ENCODE measurements around the gene HIGD2A. TPM values are rescaled to one million over a fixed set of nuclear protein-coding genes. Genes with fewer than 3 reads are reported as not detected.

HIGD2A gene
- total and polyA plus RNA-seq, 2 of the 13 experiments (the other 11 are each of a cell fraction or from before 2014, with no cell fraction given), result 89.2 to 146 TPM

DNA sequence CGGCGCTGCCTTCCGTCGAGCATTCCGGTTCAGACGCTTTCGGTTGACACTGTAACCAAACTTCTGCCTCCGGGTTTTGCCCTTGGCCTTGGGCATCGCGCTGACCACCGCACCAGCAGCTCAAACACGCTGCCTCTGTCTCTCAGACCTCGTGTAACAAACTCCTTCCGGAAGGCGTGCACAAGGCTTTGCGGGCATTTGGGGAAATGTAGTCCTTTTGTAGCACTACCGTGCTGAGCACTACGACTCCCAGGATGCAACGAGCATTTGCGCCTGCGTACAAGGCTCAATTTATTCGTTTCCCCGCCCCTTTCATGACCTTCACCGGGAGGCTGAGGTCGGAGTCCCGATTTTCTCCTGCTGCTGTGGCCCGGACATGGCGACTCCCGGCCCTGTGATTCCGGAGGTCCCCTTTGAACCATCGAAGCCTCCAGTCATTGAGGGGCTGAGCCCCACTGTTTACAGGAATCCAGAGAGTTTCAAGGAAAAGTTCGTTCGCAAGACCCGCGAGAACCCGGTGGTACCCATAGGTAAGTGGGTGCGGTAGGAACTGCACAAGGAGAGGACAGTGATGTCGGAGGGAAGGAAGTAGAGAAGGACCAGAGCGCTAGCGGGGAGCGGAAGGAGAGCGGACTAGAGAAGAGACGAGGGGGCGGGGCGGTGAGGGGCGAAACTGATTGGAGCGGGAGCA lies at the start of gene HIGD2A, which contains the start of gene NOP16 (continued):
- TF ChIP-seq, protein P1, sequence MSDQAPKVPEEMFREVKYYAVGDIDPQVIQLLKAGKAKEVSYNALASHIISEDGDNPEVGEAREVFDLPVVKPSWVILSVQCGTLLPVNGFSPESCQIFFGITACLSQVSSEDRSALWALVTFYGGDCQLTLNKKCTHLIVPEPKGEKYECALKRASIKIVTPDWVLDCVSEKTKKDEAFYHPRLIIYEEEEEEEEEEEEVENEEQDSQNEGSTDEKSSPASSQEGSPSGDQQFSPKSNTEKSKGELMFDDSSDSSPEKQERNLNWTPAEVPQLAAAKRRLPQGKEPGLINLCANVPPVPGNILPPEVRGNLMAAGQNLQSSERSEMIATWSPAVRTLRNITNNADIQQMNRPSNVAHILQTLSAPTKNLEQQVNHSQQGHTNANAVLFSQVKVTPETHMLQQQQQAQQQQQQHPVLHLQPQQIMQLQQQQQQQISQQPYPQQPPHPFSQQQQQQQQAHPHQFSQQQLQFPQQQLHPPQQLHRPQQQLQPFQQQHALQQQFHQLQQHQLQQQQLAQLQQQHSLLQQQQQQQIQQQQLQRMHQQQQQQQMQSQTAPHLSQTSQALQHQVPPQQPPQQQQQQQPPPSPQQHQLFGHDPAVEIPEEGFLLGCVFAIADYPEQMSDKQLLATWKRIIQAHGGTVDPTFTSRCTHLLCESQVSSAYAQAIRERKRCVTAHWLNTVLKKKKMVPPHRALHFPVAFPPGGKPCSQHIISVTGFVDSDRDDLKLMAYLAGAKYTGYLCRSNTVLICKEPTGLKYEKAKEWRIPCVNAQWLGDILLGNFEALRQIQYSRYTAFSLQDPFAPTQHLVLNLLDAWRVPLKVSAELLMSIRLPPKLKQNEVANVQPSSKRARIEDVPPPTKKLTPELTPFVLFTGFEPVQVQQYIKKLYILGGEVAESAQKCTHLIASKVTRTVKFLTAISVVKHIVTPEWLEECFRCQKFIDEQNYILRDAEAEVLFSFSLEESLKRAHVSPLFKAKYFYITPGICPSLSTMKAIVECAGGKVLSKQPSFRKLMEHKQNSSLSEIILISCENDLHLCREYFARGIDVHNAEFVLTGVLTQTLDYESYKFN (CRISPR knock-in tag; conservative IDR thresholded peaks at IDR 0.05), result peak; percentile 52; the same call in 1 of the 2 replicates
- TF ChIP-seq SSRP1 (CRISPR knock-in tag; IDR thresholded peaks at IDR 0.05), result peak; percentile 87; the same call in 1 of the 2 replicates
- peak; percentile 90; the same call in 1 of the 2 replicates for TF ChIP-seq ZNF430 (CRISPR knock-in tag; IDR thresholded peaks at IDR 0.05)
- TF ChIP-seq, protein P2, sequence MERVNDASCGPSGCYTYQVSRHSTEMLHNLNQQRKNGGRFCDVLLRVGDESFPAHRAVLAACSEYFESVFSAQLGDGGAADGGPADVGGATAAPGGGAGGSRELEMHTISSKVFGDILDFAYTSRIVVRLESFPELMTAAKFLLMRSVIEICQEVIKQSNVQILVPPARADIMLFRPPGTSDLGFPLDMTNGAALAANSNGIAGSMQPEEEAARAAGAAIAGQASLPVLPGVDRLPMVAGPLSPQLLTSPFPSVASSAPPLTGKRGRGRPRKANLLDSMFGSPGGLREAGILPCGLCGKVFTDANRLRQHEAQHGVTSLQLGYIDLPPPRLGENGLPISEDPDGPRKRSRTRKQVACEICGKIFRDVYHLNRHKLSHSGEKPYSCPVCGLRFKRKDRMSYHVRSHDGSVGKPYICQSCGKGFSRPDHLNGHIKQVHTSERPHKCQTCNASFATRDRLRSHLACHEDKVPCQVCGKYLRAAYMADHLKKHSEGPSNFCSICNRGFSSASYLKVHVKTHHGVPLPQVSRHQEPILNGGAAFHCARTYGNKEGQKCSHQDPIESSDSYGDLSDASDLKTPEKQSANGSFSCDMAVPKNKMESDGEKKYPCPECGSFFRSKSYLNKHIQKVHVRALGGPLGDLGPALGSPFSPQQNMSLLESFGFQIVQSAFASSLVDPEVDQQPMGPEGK (CRISPR knock-in tag; IDR thresholded peaks at IDR 0.05), result peak; percentile 27; the same call in 1 of the 2 replicates
- TF ChIP-seq ZBTB3 (CRISPR knock-in tag; IDR thresholded peaks at IDR 0.05; ENCODE audit: borderline replicate concordance, low read depth), result peak; percentile 93
- TF ChIP-seq RFX5 (IDR thresholded peaks at IDR 0.05; ENCODE audit: low read depth, low read length), result no peak
- TF ChIP-seq, protein P3, sequence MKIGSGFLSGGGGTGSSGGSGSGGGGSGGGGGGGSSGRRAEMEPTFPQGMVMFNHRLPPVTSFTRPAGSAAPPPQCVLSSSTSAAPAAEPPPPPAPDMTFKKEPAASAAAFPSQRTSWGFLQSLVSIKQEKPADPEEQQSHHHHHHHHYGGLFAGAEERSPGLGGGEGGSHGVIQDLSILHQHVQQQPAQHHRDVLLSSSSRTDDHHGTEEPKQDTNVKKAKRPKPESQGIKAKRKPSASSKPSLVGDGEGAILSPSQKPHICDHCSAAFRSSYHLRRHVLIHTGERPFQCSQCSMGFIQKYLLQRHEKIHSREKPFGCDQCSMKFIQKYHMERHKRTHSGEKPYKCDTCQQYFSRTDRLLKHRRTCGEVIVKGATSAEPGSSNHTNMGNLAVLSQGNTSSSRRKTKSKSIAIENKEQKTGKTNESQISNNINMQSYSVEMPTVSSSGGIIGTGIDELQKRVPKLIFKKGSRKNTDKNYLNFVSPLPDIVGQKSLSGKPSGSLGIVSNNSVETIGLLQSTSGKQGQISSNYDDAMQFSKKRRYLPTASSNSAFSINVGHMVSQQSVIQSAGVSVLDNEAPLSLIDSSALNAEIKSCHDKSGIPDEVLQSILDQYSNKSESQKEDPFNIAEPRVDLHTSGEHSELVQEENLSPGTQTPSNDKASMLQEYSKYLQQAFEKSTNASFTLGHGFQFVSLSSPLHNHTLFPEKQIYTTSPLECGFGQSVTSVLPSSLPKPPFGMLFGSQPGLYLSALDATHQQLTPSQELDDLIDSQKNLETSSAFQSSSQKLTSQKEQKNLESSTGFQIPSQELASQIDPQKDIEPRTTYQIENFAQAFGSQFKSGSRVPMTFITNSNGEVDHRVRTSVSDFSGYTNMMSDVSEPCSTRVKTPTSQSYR (CRISPR knock-in tag; IDR thresholded peaks at IDR 0.05; ENCODE audit: borderline replicate concordance), result peak; percentile 60; the same call in 1 of the 2 replicates
- TF ChIP-seq XBP1 (CRISPR knock-in tag; IDR thresholded peaks at IDR 0.05), result no peak
- no peak; the same call in 1 of the 2 replicates for TF ChIP-seq MIER2 (CRISPR knock-in tag; IDR thresholded peaks at IDR 0.05)
- no peak for TF ChIP-seq RAD21 (CRISPR knock-in tag; IDR thresholded peaks at IDR 0.05)
- peak; percentile 42 for TF ChIP-seq GATA4 (IDR thresholded peaks at IDR 0.05; ENCODE audit: borderline replicate concordance, low read depth)
- TF ChIP-seq, protein P4, sequence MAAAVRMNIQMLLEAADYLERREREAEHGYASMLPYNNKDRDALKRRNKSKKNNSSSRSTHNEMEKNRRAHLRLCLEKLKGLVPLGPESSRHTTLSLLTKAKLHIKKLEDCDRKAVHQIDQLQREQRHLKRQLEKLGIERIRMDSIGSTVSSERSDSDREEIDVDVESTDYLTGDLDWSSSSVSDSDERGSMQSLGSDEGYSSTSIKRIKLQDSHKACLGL (CRISPR knock-in tag; IDR thresholded peaks at IDR 0.05), result peak; percentile 98; the same call in 1 of the 2 replicates
- no peak for TF ChIP-seq NFYB (CRISPR knock-in tag; IDR thresholded peaks at IDR 0.05)
- TF ChIP-seq CHD2 (IDR thresholded peaks at IDR 0.05; ENCODE audit: low read depth, low read length), result peak; percentile 95
- TF ChIP-seq SP2 (CRISPR knock-in tag; IDR thresholded peaks at IDR 0.05), result peak; percentile 78
- peak; percentile 72; the same call in 1 of the 2 replicates for TF ChIP-seq PRMT3 (CRISPR knock-in tag; IDR thresholded peaks at IDR 0.05; ENCODE audit: borderline replicate concordance, low read depth)
- TF ChIP-seq EEA1 (CRISPR knock-in tag; IDR thresholded peaks at IDR 0.05; ENCODE audit: borderline replicate concordance), result no peak; the same call in 1 of the 2 replicates
- TF ChIP-seq SRY (CRISPR knock-in tag; IDR thresholded peaks at IDR 0.05), result peak; percentile 95
- TF ChIP-seq NCOA2 (CRISPR knock-in tag; IDR thresholded peaks at IDR 0.05), result no peak
- TF ChIP-seq FIP1L1 (IDR thresholded peaks at IDR 0.05; ENCODE audit: borderline replicate concordance, insufficient read depth, low read depth, low read length), result no peak

Data from HepG2 (cell line).